GM12878 (cell line): ENCODE measurements around the gene NKD2. TPM values are rescaled to one million over a fixed set of nuclear protein-coding genes. Genes with fewer than 3 reads are reported as not detected.

Experiments used
- ATAC-seq: fragments of 200-7000 bp; cut with Tn5 transposase; 3 replicates; pipeline ENCODE4 v1.9.1; 2020; ENCODE audit warnings: mild to moderate bottlenecking, moderate library complexity
- BruUV-seq: library from RNA; stranded (reverse); fragments of 400-500 nt; replicated peaks from 2 replicates; lab custom pipeline; 2021; lab: Mats Ljungman, UMichigan
- CTCF ChIA-PET: fragments of 300-600 bp; sonication (Branson Sonifier 250); formaldehyde crosslinking; extraction: SDS; loops from one replicate; lab custom pipeline; 2021; ENCODE audit warnings: inconsistent platforms; lab: Yijun Ruan, JAX
- POLR2A ChIA-PET: fragments of 350-600 bp; formaldehyde crosslinking; extraction: SDS; loops from one replicate; lab custom pipeline; 2021; ENCODE audit warnings: inconsistent platforms; lab: Charles Lee
- RAD21 ChIA-PET: fragments of 300-600 bp; sonication (Branson Sonifier 250); formaldehyde crosslinking; loops from one replicate; lab custom pipeline; 2023; ENCODE audit warnings: antibody characterized with exemption; ENCODE audit not compliant: unreplicated experiment; lab: Charles Lee
- SMC1A ChIA-PET: fragments of 300-600 bp; sonication (Branson Sonifier 250); formaldehyde crosslinking; loops from one replicate; lab custom pipeline; 2023; ENCODE audit not compliant: unreplicated experiment, uncharacterized antibody; lab: Charles Lee
- DNase-seq: peaks from one replicate; pipeline ENCODE4 v3.0.0-alpha.2; 2011; ENCODE audit warnings: low read depth, low spot score
- FAIRE-seq: peaks from 3 replicates; lab custom pipeline; 2011; peaks lifted over from hg19 to GRCh38; lab: Jason Lieb, UNC
- H2AFZ ChIP-seq: 2 replicates; pipeline ENCODE4 v1.6.0; 2011; ENCODE audit warnings: low read depth, low read length, control low read depth; ENCODE audit not compliant: control insufficient read depth
- H3K27ac ChIP-seq: 2 replicates; pipeline ENCODE4 v1.5.1; 2011; ENCODE audit warnings: control low read depth; ENCODE audit not compliant: control insufficient read depth, insufficient read depth
- H3K27me3 ChIP-seq, 2 experiments: replicated peaks in 1 of 2; 2 replicates each; pipeline versions ENCODE4 v1.6.0 to v1.6.1; 2011; ENCODE audit warnings: low read length in 1 of 2; ENCODE audit not compliant: control insufficient read depth in 2 of 2, insufficient read depth in 2 of 2
- H3K36me3 ChIP-seq, 2 experiments: 2 replicates each; pipeline ENCODE4 v1.5.1; 2011; ENCODE audit warnings: low read length in 1 of 2; ENCODE audit not compliant: control insufficient read depth in 2 of 2, insufficient read depth in 2 of 2
- H3K4me1 ChIP-seq: 2 replicates; pipeline ENCODE4 v1.6.1; 2011; ENCODE audit warnings: mild to moderate bottlenecking, low read length, moderate library complexity, mixed read lengths; ENCODE audit not compliant: control insufficient read depth, insufficient read depth
- H3K4me2 ChIP-seq: 2 replicates; pipeline ENCODE4 v1.6.0; 2011; ENCODE audit warnings: control low read depth; ENCODE audit not compliant: control insufficient read depth, insufficient read depth
- H3K4me3 ChIP-seq: fragments of 200-600 bp; sonication (generic); 2 replicates; pipeline ENCODE4 v1.5.1; 2016
- H3K79me2 ChIP-seq: 2 replicates; pipeline ENCODE4 v1.6.0; 2011; ENCODE audit warnings: low read length; ENCODE audit not compliant: control insufficient read depth, insufficient read depth
- H3K9ac ChIP-seq: 2 replicates; pipeline ENCODE4 v1.8.0; 2011; ENCODE audit warnings: low read length, control low read depth, mixed read lengths; ENCODE audit not compliant: control insufficient read depth, insufficient read depth
- H3K9me3 ChIP-seq: replicated peaks from 3 replicates; pipeline ENCODE4 v1.5.1; 2011; ENCODE audit warnings: mild to moderate bottlenecking, low read length; ENCODE audit not compliant: control insufficient read depth, insufficient read depth
- H4K20me1 ChIP-seq: 2 replicates; pipeline ENCODE4 v1.6.0; 2011; ENCODE audit not compliant: control insufficient read depth, insufficient read depth
- ASH2L ChIP-seq: fragments of 300-600, 200-600 bp; sonication (generic); IDR thresholded peaks from 2 replicates; pipeline ENCODE4 v1.6.1; 2017; ENCODE audit warnings: low read depth, mild to moderate bottlenecking, borderline replicate concordance
- BACH1 ChIP-seq: fragments of 450-650 bp; IDR thresholded peaks from 2 replicates; pipeline ENCODE4 v1.6.1; 2017; ENCODE audit warnings: mild to moderate bottlenecking, borderline replicate concordance
- NFIC ChIP-seq: IDR thresholded peaks from 2 replicates; pipeline ENCODE4 v1.6.1; 2012; ENCODE audit warnings: low read depth, mild to moderate bottlenecking, inconsistent platforms, low read length, moderate library complexity
- NFXL1 ChIP-seq: fragments of 450-650 bp; IDR thresholded peaks from 2 replicates; pipeline ENCODE4 v1.6.1; 2017; ENCODE audit warnings: antibody characterized with exemption, mild to moderate bottlenecking, borderline replicate concordance
- POLR2A ChIP-seq: IDR thresholded peaks from 2 replicates; pipeline ENCODE4 v1.6.1; 2011; ENCODE audit warnings: low read depth, mild to moderate bottlenecking, low read length
- TBL1XR1 ChIP-seq: IDR thresholded peaks from 2 replicates; pipeline ENCODE4 v1.6.1; 2012; ENCODE audit warnings: low read depth, low read length, improper control_type of control experiment
- WGBS: methylation state at CpG from one replicate; pipeline ENCODE4 v1.1.6; 2016; ENCODE audit warnings: low lambda C conversion rate; ENCODE audit not compliant: insufficient replicate concordance, insufficient coverage; ENCODE audit errors: missing lambda C conversion rate; 5-methylcytosine and 5-hydroxymethylcytosine counted together
- in situ Hi-C: fragments of 300-500 bp; cut with MboI; formaldehyde crosslinking; loops from 9 replicates; pipeline ENCODE4 v1.14.3; 2018; ENCODE audit warnings: mixed read lengths
- intact Hi-C: fragments of 100-400 bp; cut with micrococcal nuclease; formaldehyde crosslinking; loops from one replicate; pipeline ENCODE4 v1.14.2; 2022; ENCODE audit not compliant: unreplicated experiment
- polyA plus RNA-seq, 11 experiments: library from polyadenylated mRNA; depleted of rRNA in 4 of 11; unstranded in 6 of 11; stranded (reverse) in 5 of 11; fragments of >200 nt; fragmentation: Nextera tagmentation in 4 of 11; fragmentation: Illumina TruSeq in 1 of 11; extraction: Ambion mirVana in 4 of 11; extraction: Trizol in 1 of 11; gene quantifications; 1 replicate in 1 of 11; 2 replicates in 10 of 11; pipeline versions ENCODE4 v1.2.1 to v1.2.3, GENCODE V29; 2011 to 2016; ENCODE audit warnings: inconsistent platforms in 2 of 11, missing spikeins in 2 of 11, low read depth in 1 of 11
- total RNA-seq, 4 experiments: library from RNA; depleted of rRNA in 3 of 4; stranded (reverse); fragments of >200 nt in 3 of 4; fragmentation: Illumina TruSeq in 1 of 4; extraction: Trizol in 1 of 4; gene quantifications; 2 replicates each; pipeline versions ENCODE4 v1.2.1 to v1.2.3, GENCODE V29; 2013 to 2021
- TF ChIP-seq, protein P1 (sequence below): fragments of 450-650 bp; IDR thresholded peaks from 2 replicates; pipeline ENCODE4 v1.6.1; 2018; ENCODE audit warnings: borderline replicate concordance, mild to moderate bottlenecking; ENCODE audit not compliant: partially characterized antibody

Gene NKD2
- total and polyA plus RNA-seq, 10 of the 15 experiments (the other 5 are each of a cell fraction or from before 2014, with no cell fraction given) = 0.20 to 0.83 (median 0.26) TPM; not detected in 7

DNA sequence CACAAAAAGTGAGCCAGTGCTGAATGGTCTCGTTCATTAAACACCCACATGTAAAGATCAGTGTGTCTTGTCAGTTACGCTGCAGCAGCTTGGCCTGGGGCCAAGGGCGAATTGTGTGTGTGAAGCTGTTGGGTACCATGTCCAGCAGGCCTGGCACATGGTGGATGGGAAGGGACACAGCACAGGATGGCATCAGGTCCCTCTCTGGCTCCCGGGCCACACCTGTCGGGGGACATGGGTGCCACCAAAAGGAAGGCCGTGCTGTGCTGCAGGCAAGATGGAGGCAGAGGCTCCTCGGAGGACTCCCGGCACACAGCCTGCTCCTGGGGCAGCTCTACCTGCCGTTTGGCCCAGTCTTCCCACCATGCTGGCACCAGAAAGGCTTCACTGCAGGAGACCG lies 32.0 kb downstream of the NKD2 start:
- ChIA-PET SMC1A (no interaction called here), CTCF (no interaction called here), RAD21 (no interaction called here), POLR2A (no interaction called here)
- WGBS = 82% methylated on average over 10 of the region's 10 CpGs
- Histone ChIP-seq H3K4me1 (no peaks in the 10 kb centered on the region), H2AFZ (no peak overlapping the region), H3K36me3 (no peaks in the 10 kb centered on the region), H3K4me2 (no peak overlapping the region), H4K20me1 (no peaks in the 10 kb centered on the region), H3K27ac (no peak overlapping the region), H3K79me2 (no peaks in the 10 kb centered on the region), H3K4me3 (no peak overlapping the region), H3K27me3 (no peaks in the 10 kb centered on the region), H3K9me3 (no peaks in the 10 kb centered on the region; the same call in 2 of the 3 replicates), H3K9ac (no peak overlapping the region)
- TF ChIP-seq POLR2A (no peak), TBL1XR1 (no peak), BACH1 (no peak), NFXL1 (no peak), NFIC (no peak), ASH2L (no peak)
- TF ChIP-seq, protein P1, sequence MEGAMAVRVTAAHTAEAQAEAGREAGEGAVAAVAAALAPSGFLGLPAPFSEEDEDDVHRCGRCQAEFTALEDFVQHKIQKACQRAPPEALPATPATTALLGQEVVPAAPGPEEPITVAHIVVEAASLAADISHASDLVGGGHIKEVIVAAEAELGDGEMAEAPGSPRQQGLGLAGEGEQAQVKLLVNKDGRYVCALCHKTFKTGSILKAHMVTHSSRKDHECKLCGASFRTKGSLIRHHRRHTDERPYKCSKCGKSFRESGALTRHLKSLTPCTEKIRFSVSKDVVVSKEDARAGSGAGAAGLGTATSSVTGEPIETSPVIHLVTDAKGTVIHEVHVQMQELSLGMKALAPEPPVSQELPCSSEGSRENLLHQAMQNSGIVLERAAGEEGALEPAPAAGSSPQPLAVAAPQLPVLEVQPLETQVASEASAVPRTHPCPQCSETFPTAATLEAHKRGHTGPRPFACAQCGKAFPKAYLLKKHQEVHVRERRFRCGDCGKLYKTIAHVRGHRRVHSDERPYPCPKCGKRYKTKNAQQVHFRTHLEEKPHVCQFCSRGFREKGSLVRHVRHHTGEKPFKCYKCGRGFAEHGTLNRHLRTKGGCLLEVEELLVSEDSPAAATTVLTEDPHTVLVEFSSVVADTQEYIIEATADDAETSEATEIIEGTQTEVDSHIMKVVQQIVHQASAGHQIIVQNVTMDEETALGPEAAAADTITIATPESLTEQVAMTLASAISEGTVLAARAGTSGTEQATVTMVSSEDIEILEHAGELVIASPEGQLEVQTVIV = no peak
- in situ Hi-C loops (no loop called here), intact Hi-C loops (no loop called here)
- no peak for ATAC-seq
- no peak for DNase-seq
- FAIRE-seq = no peak
- no TSS peak for BruUV-seq
